Hepatocyte (in vitro differentiated cells): ENCODE measurements around the gene INSRR.

Experiments
- CTCF ChIP-seq: fragments of 200-600 bp; sonication (generic); IDR thresholded peaks from 2 replicates; pipeline ENCODE4 v1.5.1; 2016; ENCODE audit warnings: antibody characterized with exemption, mild to moderate bottlenecking; ENCODE audit not compliant: poor library complexity
- EZH2 ChIP-seq: fragments of 200-600 bp; sonication (generic); IDR thresholded peaks from 2 replicates; pipeline ENCODE4 v1.6.1; 2016; ENCODE audit warnings: antibody characterized with exemption, mild to moderate bottlenecking, borderline replicate concordance

- TF ChIP-seq CTCF (peak; percentile 89), EZH2 (no peak)
These were observed 1.3 kb upstream of the INSRR start for GRCh38 chr1:156860113-156860627.
